GM10266 (cell line): ENCODE data around the gene CSRP1.

Experiments used
- DNase-seq: peaks from one replicate; pipeline ENCODE4 v3.0.0; 2012; ENCODE audit errors: extremely low spot score
- TF ChIP-seq, protein P1 (sequence below): IDR thresholded peaks from 2 replicates; pipeline ENCODE4 v1.5.1; 2012; ENCODE audit warnings: mild to moderate bottlenecking, low read depth; ENCODE audit not compliant: control insufficient read depth, insufficient read depth; ENCODE audit errors: missing control alignments

The CSRP1 gene

GRCh38 chr1:201504179-201504631 is 2.7 kb downstream of the CSRP1 start:
- TF ChIP-seq, protein P1, sequence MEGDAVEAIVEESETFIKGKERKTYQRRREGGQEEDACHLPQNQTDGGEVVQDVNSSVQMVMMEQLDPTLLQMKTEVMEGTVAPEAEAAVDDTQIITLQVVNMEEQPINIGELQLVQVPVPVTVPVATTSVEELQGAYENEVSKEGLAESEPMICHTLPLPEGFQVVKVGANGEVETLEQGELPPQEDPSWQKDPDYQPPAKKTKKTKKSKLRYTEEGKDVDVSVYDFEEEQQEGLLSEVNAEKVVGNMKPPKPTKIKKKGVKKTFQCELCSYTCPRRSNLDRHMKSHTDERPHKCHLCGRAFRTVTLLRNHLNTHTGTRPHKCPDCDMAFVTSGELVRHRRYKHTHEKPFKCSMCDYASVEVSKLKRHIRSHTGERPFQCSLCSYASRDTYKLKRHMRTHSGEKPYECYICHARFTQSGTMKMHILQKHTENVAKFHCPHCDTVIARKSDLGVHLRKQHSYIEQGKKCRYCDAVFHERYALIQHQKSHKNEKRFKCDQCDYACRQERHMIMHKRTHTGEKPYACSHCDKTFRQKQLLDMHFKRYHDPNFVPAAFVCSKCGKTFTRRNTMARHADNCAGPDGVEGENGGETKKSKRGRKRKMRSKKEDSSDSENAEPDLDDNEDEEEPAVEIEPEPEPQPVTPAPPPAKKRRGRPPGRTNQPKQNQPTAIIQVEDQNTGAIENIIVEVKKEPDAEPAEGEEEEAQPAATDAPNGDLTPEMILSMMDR: no peak
- DNase-seq: no peak

- TF ChIP-seq, protein P1: no peak
- DNase-seq: no peak
Measured at GRCh38 chr1:201503397-201504176, 3.3 kb downstream of the CSRP1 start.

DNA sequence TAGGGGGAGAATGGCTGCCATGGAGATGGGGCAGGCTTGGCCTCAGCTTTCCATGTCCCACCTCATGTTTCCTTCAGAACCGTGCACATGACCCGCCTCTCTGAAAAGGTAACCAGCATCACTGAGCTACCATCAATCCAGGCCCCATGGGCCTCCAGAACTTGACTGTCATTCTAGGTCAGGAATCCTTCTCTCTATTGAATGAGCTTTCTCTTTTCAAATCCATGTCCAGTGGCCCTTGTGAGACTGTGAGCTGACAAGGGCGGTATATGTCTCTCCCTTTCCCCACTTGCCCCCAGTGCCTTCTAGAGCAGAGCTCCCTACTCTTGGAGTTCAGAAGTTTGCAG is 4.4 kb downstream of the CSRP1 start:
- DNase-seq: no peak
- TF ChIP-seq, protein P1: no peak

GRCh38 chr1:201501812-201502510 is 5.0 kb downstream of the CSRP1 start:
- DNase-seq: no peak
- TF ChIP-seq, protein P1: no peak

GRCh38 chr1:201501144-201501543 is 5.8 kb downstream of the CSRP1 start:
- TF ChIP-seq, protein P1: no peak
- no peak for DNase-seq

- TF ChIP-seq, protein P1: no peak
- DNase-seq: no peak
Measured at GRCh38 chr1:201500670-201501120, 6.2 kb downstream of the CSRP1 start.

GRCh38 chr1:201499795-201500669 is 6.9 kb downstream of the CSRP1 start:
- DNase-seq: no peak
- TF ChIP-seq, protein P1: no peak
